OCI-LY3 (cell line): ENCODE measurements around the gene ARHGAP22.

ENCODE experiments used
- H2AFZ ChIP-seq: fragments of 200-600, 300-600 bp; shearing (Covaris generic); 2 replicates; pipeline ENCODE4 v1.6.0; 2014; ENCODE audit warnings: antibody characterized with exemption, low read depth, low read length
- H3K27ac ChIP-seq: fragments of 200-600, 300-600 bp; sonication (generic); 2 replicates; pipeline ENCODE4 v1.5.1; 2014; ENCODE audit warnings: mild to moderate bottlenecking, low read length, moderate library complexity, mixed read lengths
- H3K27me3 ChIP-seq: fragments of 200-600, 300-600 bp; sonication (generic); 2 replicates; pipeline ENCODE4 v1.6.1; 2014; ENCODE audit warnings: low read depth, low read length, mixed read lengths
- H3K36me3 ChIP-seq: fragments of 200-600, 300-600 bp; sonication (generic); replicated peaks from 2 replicates; pipeline ENCODE3; 2014; ENCODE audit warnings: low read depth, low read length, mixed read lengths
- H3K4me1 ChIP-seq: fragments of 300-600, 200-600 bp; sonication (generic); 2 replicates; pipeline ENCODE4 v1.6.1; 2014; ENCODE audit warnings: low read length, mixed read lengths
- H3K4me2 ChIP-seq: fragments of 200-600, 300-600 bp; sonication (generic); 2 replicates; pipeline ENCODE4 v1.6.1; 2014; ENCODE audit warnings: low read length, mixed read lengths
- H3K4me3 ChIP-seq: fragments of 300-600, 200-600 bp; sonication (generic); 2 replicates; pipeline ENCODE4 v1.5.1; 2014; ENCODE audit warnings: antibody characterized with exemption, mild to moderate bottlenecking, low read length, moderate library complexity
- H3K79me2 ChIP-seq: fragments of 300-600, 200-600 bp; shearing (Covaris generic); 2 replicates; pipeline ENCODE4 v1.6.1; 2014; ENCODE audit warnings: mild to moderate bottlenecking, low read length, mixed read lengths
- H3K9ac ChIP-seq: fragments of 300-600, 200-600 bp; shearing (Covaris generic); 2 replicates; pipeline ENCODE4 v1.6.0; 2014; ENCODE audit warnings: mild to moderate bottlenecking, low read length, moderate library complexity
- H3K9me3 ChIP-seq: fragments of 200-600, 300-600 bp; shearing (Covaris generic); 2 replicates; pipeline ENCODE4 v1.6.1; 2014; ENCODE audit warnings: low read length, mixed read lengths; ENCODE audit not compliant: insufficient read depth
- H4K20me1 ChIP-seq: fragments of 200-600, 300-600 bp; sonication (generic); 2 replicates; pipeline ENCODE4 v1.6.1; 2016; ENCODE audit warnings: low read length, mixed read lengths; ENCODE audit not compliant: insufficient read depth
- EZH2phosphoT487 ChIP-seq: fragments of 200-600 bp; shearing (Covaris generic); IDR thresholded peaks from 2 replicates; pipeline ENCODE4 v1.6.1; 2018; ENCODE audit warnings: antibody characterized with exemption, mixed run types, low read depth
- TF ChIP-seq, protein P1 (sequence below): fragments of 200-600, 300-600 bp; sonication (generic); IDR thresholded peaks from 2 replicates; pipeline ENCODE4 v1.5.1; 2014; ENCODE audit warnings: antibody characterized with exemption, low read length, low read depth

The ARHGAP22 gene

GRCh38 chr10:48632166-48632565 is 27.3 kb upstream of the ARHGAP22 start:
- no peak overlapping the region for H2AFZ ChIP-seq
- no peak overlapping the region for H3K4me3 ChIP-seq
- H3K4me1 ChIP-seq, result peaks cover 21% of the 10 kb centered on the region
- H3K4me2 ChIP-seq, result no peak overlapping the region
- no peaks in the 10 kb centered on the region for H3K36me3 ChIP-seq
- H3K27ac ChIP-seq, result no peak overlapping the region
- H3K9ac ChIP-seq, result no peak overlapping the region
- H3K9me3 ChIP-seq, result no peaks in the 10 kb centered on the region
- H3K79me2 ChIP-seq, result no peaks in the 10 kb centered on the region
- no peaks in the 10 kb centered on the region for H4K20me1 ChIP-seq
- no peak for TF ChIP-seq EZH2phosphoT487
- TF ChIP-seq, protein P1, sequence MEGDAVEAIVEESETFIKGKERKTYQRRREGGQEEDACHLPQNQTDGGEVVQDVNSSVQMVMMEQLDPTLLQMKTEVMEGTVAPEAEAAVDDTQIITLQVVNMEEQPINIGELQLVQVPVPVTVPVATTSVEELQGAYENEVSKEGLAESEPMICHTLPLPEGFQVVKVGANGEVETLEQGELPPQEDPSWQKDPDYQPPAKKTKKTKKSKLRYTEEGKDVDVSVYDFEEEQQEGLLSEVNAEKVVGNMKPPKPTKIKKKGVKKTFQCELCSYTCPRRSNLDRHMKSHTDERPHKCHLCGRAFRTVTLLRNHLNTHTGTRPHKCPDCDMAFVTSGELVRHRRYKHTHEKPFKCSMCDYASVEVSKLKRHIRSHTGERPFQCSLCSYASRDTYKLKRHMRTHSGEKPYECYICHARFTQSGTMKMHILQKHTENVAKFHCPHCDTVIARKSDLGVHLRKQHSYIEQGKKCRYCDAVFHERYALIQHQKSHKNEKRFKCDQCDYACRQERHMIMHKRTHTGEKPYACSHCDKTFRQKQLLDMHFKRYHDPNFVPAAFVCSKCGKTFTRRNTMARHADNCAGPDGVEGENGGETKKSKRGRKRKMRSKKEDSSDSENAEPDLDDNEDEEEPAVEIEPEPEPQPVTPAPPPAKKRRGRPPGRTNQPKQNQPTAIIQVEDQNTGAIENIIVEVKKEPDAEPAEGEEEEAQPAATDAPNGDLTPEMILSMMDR, result no peak
- H3K27me3 ChIP-seq, result peaks cover 42% of the 10 kb centered on the region

DNA sequence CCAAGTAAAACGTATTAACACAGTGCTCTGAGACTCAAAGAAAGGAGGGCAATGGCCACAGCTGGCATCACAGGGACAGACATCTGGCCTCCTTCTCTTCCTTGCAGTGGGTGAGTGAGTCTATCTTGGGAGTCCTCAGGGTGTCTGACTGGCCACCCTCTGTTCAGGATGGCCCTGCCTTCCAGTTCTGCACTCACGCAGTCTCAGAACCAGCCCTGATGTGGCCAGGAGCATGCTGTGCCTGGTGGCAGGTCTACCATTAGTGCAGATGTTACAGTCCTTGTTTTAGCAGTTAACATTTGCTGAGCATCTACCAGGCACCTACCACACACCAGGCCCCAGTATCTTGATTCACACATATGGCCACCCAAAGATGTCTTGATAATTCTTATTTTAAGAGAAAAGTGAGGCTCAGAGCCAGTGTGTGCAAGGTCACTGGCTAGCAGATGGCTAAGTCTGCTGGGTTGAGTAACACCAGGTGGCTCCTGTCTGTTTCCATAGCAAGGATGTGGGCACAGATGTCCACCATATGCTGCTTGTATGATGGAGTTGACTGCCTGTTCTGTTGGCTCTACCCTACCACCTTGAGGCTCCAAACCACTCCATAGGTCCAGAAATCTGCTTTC is 23.2 kb upstream of the ARHGAP22 start:
- no peak overlapping the region for H2AFZ ChIP-seq
- H3K4me3 ChIP-seq, result no peak overlapping the region
- no peaks in the 10 kb centered on the region for H3K79me2 ChIP-seq
- no peaks in the 10 kb centered on the region for H3K36me3 ChIP-seq
- H3K27ac ChIP-seq, result no peak overlapping the region
- no peak overlapping the region for H3K9ac ChIP-seq
- H3K4me2 ChIP-seq, result no peak overlapping the region
- H4K20me1 ChIP-seq, result no peaks in the 10 kb centered on the region
- H3K9me3 ChIP-seq, result no peaks in the 10 kb centered on the region
- H3K4me1 ChIP-seq, result no peaks in the 10 kb centered on the region
- TF ChIP-seq EZH2phosphoT487, result no peak
- TF ChIP-seq, protein P1, result no peak
- peaks cover 26% of the 10 kb centered on the region for H3K27me3 ChIP-seq

DNA sequence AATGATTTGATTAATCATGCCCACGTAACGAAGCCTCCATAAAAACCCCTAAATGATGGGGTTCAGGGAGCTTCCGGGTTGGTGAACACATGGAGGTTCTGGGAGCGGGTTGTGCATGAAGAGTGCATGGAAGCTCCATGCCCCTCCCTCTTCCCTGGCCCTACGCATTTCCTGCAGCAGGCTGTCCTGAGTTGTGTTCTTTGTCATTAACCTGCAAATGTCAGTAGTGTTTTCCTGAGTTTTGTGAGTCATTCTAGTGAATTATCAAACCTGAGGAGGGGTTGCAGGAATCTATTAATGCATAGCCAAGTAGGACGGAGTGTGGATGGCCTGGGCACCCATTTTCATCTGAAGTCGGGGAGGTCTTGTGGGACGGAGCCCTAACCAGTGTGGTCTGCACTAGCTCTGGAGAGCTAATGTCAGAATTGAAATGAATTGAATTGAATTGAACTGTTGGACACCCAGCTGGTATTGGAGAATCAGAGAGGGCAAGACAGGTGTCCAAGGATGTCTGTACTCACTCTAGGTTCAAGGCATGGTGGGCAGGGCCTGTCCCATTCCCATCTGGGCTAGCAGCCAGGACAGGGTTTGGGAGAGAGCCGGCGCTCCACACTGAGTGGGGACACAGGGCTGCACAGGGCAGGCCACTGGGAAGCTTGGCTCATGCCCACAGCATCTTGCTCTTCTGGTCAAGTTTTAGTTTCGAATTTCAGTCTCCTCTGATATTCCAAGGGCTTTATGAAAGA is 22.3 kb upstream of the ARHGAP22 start:
- H2AFZ ChIP-seq, result no peak overlapping the region
- no peak overlapping the region for H3K4me2 ChIP-seq

DNA sequence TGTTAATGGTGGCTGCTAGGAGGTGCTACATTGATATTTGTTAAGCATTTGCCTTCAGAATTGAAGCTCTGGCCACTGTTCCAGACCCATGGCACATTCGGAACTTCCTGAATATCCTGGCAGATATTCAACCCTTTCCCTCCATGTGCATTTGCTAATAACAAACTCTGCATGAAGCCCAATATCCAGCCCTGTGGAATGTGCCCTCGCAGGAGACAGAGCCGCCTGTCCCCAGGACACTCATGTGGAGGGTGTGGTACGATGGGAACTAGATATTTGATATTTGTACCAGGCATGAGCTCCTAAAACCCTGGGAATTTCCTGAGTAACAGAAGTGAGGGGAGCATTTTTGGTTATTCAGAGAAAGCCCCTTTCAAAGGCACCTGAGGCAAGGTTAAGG is 21.6 kb upstream of the ARHGAP22 start:
- Histone ChIP-seq H3K9me3 (no peaks in the 10 kb centered on the region), H3K27ac (no peak overlapping the region), H2AFZ (no peak overlapping the region), H3K27me3 (peaks cover 12% of the 10 kb centered on the region; the same call in 1 of the 2 replicates), H4K20me1 (no peaks in the 10 kb centered on the region), H3K4me2 (no peak overlapping the region), H3K79me2 (no peaks in the 10 kb centered on the region), H3K36me3 (no peaks in the 10 kb centered on the region), H3K9ac (no peak overlapping the region), H3K4me1 (no peaks in the 10 kb centered on the region), H3K4me3 (no peak overlapping the region)
- TF ChIP-seq, protein P1, result no peak
- no peak for TF ChIP-seq EZH2phosphoT487

More for the DNA sequence above, 22.3 kb upstream of the ARHGAP22 start:
- no peaks in the 10 kb centered on the region for H3K9me3 ChIP-seq
- peaks cover 16% of the 10 kb centered on the region; the same call in 1 of the 2 replicates for H3K27me3 ChIP-seq
- no peaks in the 10 kb centered on the region for H3K36me3 ChIP-seq
- no peaks in the 10 kb centered on the region for H3K4me1 ChIP-seq
- H3K9ac ChIP-seq, result no peak overlapping the region
- no peaks in the 10 kb centered on the region for H4K20me1 ChIP-seq
- no peak for TF ChIP-seq EZH2phosphoT487
- TF ChIP-seq, protein P1, result no peak
- no peak overlapping the region for H3K4me3 ChIP-seq
- H3K27ac ChIP-seq, result no peak overlapping the region
- no peaks in the 10 kb centered on the region for H3K79me2 ChIP-seq
